HCT116 (cell line): Measurements from ENCODE around the gene S1PR1. TPM values are rescaled to one million over a fixed set of nuclear protein-coding genes. Genes with fewer than 3 reads are reported as not detected.

Source experiments
- ATAC-seq: fragments of 200-7000 bp; cut with Tn5 transposase; 2 replicates; pipeline ENCODE4 v1.9.1; 2020; ENCODE audit warnings: mild to moderate bottlenecking, moderate library complexity
- BruUV-seq: library from RNA; stranded (reverse); fragments of 400-500 nt; replicated peaks from 2 replicates; lab custom pipeline; 2021; lab: Mats Ljungman, UMichigan
- CTCF ChIA-PET: fragments of 300-600 bp; sonication (Branson Sonifier 250); formaldehyde crosslinking; loops from one replicate; lab custom pipeline; 2021; ENCODE audit warnings: antibody characterized with exemption; lab: Charles Lee
- POLR2A ChIA-PET: fragments of 300-600, 350-600 bp; sonication (Branson Sonifier 250); formaldehyde crosslinking; loops from one replicate; lab custom pipeline; 2021; ENCODE audit warnings: antibody characterized with exemption; lab: Charles Lee
- RAD21 ChIA-PET, 2 experiments: fragments of 300-600 bp; sonication (Branson Sonifier 250); formaldehyde crosslinking; loops; one replicate each; lab custom pipeline; 2023; ENCODE audit warnings: low total read pairs in 2 of 2; ENCODE audit not compliant: uncharacterized antibody in 2 of 2, unreplicated experiment in 2 of 2, low non-redundant PET in 1 of 2; lab: Charles Lee
- DNase-seq: peaks from one replicate; pipeline ENCODE4 v3.0.0-alpha.2; 2010; ENCODE audit warnings: low read depth, low spot score
- H2AFZ ChIP-seq: fragments of 200-600 bp; shearing (Covaris generic), sonication (generic); 2 replicates; pipeline ENCODE4 v1.6.1; 2017; ENCODE audit warnings: low read depth, mixed run types, mixed read lengths, antibody characterized with exemption, low read length; ENCODE audit not compliant: poor library complexity, severe bottlenecking
- H3K27ac ChIP-seq: 2 replicates; pipeline ENCODE4 v1.5.1; 2012; ENCODE audit warnings: low read depth, low read length
- H3K27me3 ChIP-seq: fragments of 200-600 bp; sonication (generic); 2 replicates; pipeline ENCODE4 v1.6.1; 2016; ENCODE audit warnings: mixed run types, low read length, mixed read lengths; ENCODE audit not compliant: insufficient read depth
- H3K36me3 ChIP-seq, 2 experiments: fragments of 200-500 bp in 1 of 2; fragments of 200-600 bp in 1 of 2; sonication (Bioruptor generic) in 1 of 2; sonication (generic) in 1 of 2; 2 replicates each; pipeline versions ENCODE4 v1.5.1 to v1.6.1; 2014 to 2016; ENCODE audit warnings: low read length in 2 of 2, inconsistent platforms in 1 of 2, mixed read lengths in 1 of 2, mixed run types in 1 of 2; ENCODE audit not compliant: insufficient read depth in 2 of 2, control insufficient read depth in 1 of 2
- H3K4me1 ChIP-seq, 2 experiments: fragments of 200-600 bp in 1 of 2; sonication (generic) in 1 of 2; 2 replicates each; pipeline versions ENCODE4 v1.5.1 to v1.6.1; 2012 to 2017; ENCODE audit warnings: low read length in 2 of 2, inconsistent platforms in 1 of 2, mild to moderate bottlenecking in 1 of 2, mixed read lengths in 1 of 2, mixed run types in 1 of 2, moderate library complexity in 1 of 2; ENCODE audit not compliant: insufficient read depth in 2 of 2, control insufficient read depth in 1 of 2
- H3K4me2 ChIP-seq: fragments of 200-600 bp; sonication (generic); 2 replicates; pipeline ENCODE4 v1.6.1; 2017; ENCODE audit warnings: mixed run types, low read length, mixed read lengths
- H3K4me3 ChIP-seq, 2 experiments: fragments of 200-600 bp in 1 of 2; sonication (generic) in 1 of 2; replicated peaks in 1 of 2; 2 replicates each; pipeline ENCODE4 v1.5.1; 2011 to 2016; ENCODE audit warnings: low read length in 2 of 2, control low read depth in 1 of 2, low read depth in 1 of 2, mild to moderate bottlenecking in 1 of 2, mixed read lengths in 1 of 2, mixed run types in 1 of 2
- H3K79me2 ChIP-seq: fragments of 200-600 bp; sonication (generic); 2 replicates; pipeline ENCODE4 v1.6.1; 2017; ENCODE audit warnings: mild to moderate bottlenecking, mixed run types, low read length, moderate library complexity, mixed read lengths; ENCODE audit not compliant: insufficient read depth
- H3K9ac ChIP-seq: fragments of 200-600 bp; sonication (generic); 2 replicates; pipeline ENCODE4 v1.6.1; 2016; ENCODE audit warnings: low read length, mixed read lengths
- H3K9me2 ChIP-seq: fragments of 200-600 bp; sonication (generic), shearing (Covaris generic); 2 replicates; pipeline ENCODE4 v1.6.1; 2017; ENCODE audit warnings: mixed run types, mild to moderate bottlenecking, moderate library complexity; ENCODE audit not compliant: insufficient read depth
- H3K9me3 ChIP-seq, 2 experiments: fragments of 200-500 bp in 1 of 2; fragments of 200-600 bp in 1 of 2; sonication (Bioruptor generic) in 1 of 2; sonication (generic) in 1 of 2; 2 replicates each; pipeline ENCODE4 v1.6.1; 2014 to 2017; ENCODE audit warnings: low read length in 2 of 2, mixed read lengths in 2 of 2, inconsistent platforms in 1 of 2, low read depth in 1 of 2, mild to moderate bottlenecking in 1 of 2, mixed run types in 1 of 2, moderate library complexity in 1 of 2; ENCODE audit not compliant: control insufficient read depth in 1 of 2, insufficient read depth in 1 of 2
- H4K20me1 ChIP-seq: fragments of 200-600 bp; sonication (generic), shearing (Covaris generic); 2 replicates; pipeline ENCODE4 v1.6.1; 2017; ENCODE audit warnings: mixed run types, mild to moderate bottlenecking, moderate library complexity; ENCODE audit not compliant: insufficient read depth
- CBX3 ChIP-seq: IDR thresholded peaks from 2 replicates; pipeline ENCODE4 v1.6.1; 2012; ENCODE audit warnings: low read depth
- CEBPB ChIP-seq: IDR thresholded peaks from 2 replicates; pipeline ENCODE4 v1.6.1; 2012; ENCODE audit warnings: low read depth
- EGR1 ChIP-seq: IDR thresholded peaks from 2 replicates; pipeline ENCODE4 v1.6.1; 2012; ENCODE audit warnings: low read depth
- EZH2 ChIP-seq: fragments of 200-600 bp; sonication (generic); IDR thresholded peaks from 2 replicates; pipeline ENCODE4 v1.6.1; 2017; ENCODE audit warnings: antibody characterized with exemption, mixed run types
- EZH2phosphoT487 ChIP-seq: fragments of 200-600 bp; IDR thresholded peaks from 2 replicates; pipeline ENCODE4 v1.6.1; 2018; ENCODE audit warnings: antibody characterized with exemption, borderline replicate concordance
- FOSL1 ChIP-seq: IDR thresholded peaks from 2 replicates; pipeline ENCODE4 v1.6.1; 2012; ENCODE audit warnings: low read depth
- POLR2A ChIP-seq: IDR thresholded peaks from 2 replicates; pipeline ENCODE4 v1.7.0; 2011; ENCODE audit warnings: borderline replicate concordance; ENCODE audit not compliant: insufficient read depth, insufficient read length; ENCODE audit errors: extremely low read depth
- RAD21 ChIP-seq: IDR thresholded peaks from 2 replicates; pipeline ENCODE4 v1.6.1; 2012; ENCODE audit warnings: low read depth, mild to moderate bottlenecking
- SP1 ChIP-seq: IDR thresholded peaks from 2 replicates; pipeline ENCODE4 v1.6.1; 2012; ENCODE audit warnings: low read depth
- SRF ChIP-seq: IDR thresholded peaks from 2 replicates; pipeline ENCODE4 v1.6.1; 2012; ENCODE audit warnings: low read depth
- ZFX ChIP-seq: fragments of 450-650 bp; IDR thresholded peaks from 2 replicates; pipeline ENCODE4 v1.6.1; 2017
- ZNF274 ChIP-seq: fragments of 200-500 bp; sonication (Bioruptor generic); IDR thresholded peaks from 2 replicates; pipeline ENCODE4 v1.6.1; 2014; ENCODE audit warnings: mild to moderate bottlenecking, low read depth, low read length, inconsistent platforms
- intact Hi-C: fragments of 100-400 bp; cut with micrococcal nuclease; formaldehyde crosslinking; loops from 2 replicates; pipeline ENCODE4 v1.10.0; 2022
- total RNA-seq: library from RNA; stranded (reverse); gene quantifications from one replicate; pipeline ENCODE4 v1.2.1, GENCODE V29; 2021; ENCODE audit not compliant: unreplicated experiment
- TF ChIP-seq, protein P1 (sequence below): IDR thresholded peaks from 2 replicates; pipeline ENCODE4 v1.6.1; 2012
- TF ChIP-seq, protein P2 (sequence below): IDR thresholded peaks from 2 replicates; pipeline ENCODE4 v1.6.1; 2012
- TF ChIP-seq, protein P3 (sequence below): IDR thresholded peaks from 2 replicates; pipeline ENCODE4 v1.6.1; 2011; ENCODE audit warnings: mild to moderate bottlenecking, low read length, moderate library complexity; ENCODE audit not compliant: insufficient replicate concordance; ENCODE audit errors: extremely low read depth
- TF ChIP-seq, protein P4 (sequence below): IDR thresholded peaks from 2 replicates; pipeline ENCODE4 v1.6.1; 2012; ENCODE audit warnings: low read depth

S1PR1 gene
- total RNA-seq, 1 experiment from 2014 or later, result 0.61 TPM

DNA sequence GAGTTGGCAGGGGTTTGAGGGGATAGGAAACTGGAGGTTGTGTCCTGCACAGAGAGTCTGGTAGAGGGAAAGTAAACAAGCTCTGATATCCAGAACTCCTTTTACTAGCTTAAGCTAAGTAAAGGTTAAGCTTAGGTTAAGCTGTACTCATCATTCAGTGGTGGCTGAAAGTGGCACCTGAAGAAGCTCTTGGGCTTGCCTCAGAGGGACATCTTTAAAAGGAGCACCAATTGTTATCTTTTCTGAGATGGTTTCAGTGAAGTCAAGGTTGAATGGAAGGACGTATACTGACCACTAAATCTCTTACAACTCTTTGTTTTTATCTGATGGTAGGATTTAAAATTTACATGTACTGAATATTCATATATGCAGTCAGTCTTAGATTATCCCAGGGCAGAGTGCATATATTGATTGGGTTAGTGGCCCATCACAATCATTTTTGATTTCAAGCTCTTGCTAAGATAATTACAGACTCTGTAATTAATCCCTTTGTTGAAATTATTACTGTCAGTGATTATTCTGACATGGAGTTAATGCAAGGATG is 43.3 kb downstream of the S1PR1 start:
- BruUV-seq, result no TSS peak
- no peak overlapping the region for H3K4me3 ChIP-seq
- RAD21 ChIA-PET, result interaction anchor here in 1 of 2 experiments (0.7 kb wide), 1 partner anchor 75 kb away, joined by 3 read pairs; no protein-coding TSS in a partner anchor

More for the DNA sequence above, 43.3 kb downstream of the S1PR1 start:
- DNase-seq (no peak), ATAC-seq (no peak)
- peaks cover 9% of the 10 kb centered on the region; the same call in 1 of the 2 replicates for H3K27me3 ChIP-seq
- H3K79me2 ChIP-seq, result no peaks in the 10 kb centered on the region
- H3K36me3 ChIP-seq, result no peaks in the 10 kb centered on the region
- no peak overlapping the region for H3K9ac ChIP-seq
- no peak for TF ChIP-seq EZH2phosphoT487
- no peak for TF ChIP-seq ZFX
- no peak for TF ChIP-seq RAD21
- no peak for TF ChIP-seq EZH2
- TF ChIP-seq, protein P1, sequence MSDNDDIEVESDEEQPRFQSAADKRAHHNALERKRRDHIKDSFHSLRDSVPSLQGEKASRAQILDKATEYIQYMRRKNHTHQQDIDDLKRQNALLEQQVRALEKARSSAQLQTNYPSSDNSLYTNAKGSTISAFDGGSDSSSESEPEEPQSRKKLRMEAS, result no peak
- TF ChIP-seq, protein P2, sequence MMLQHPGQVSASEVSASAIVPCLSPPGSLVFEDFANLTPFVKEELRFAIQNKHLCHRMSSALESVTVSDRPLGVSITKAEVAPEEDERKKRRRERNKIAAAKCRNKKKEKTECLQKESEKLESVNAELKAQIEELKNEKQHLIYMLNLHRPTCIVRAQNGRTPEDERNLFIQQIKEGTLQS, result no peak
- TF ChIP-seq, protein P3, sequence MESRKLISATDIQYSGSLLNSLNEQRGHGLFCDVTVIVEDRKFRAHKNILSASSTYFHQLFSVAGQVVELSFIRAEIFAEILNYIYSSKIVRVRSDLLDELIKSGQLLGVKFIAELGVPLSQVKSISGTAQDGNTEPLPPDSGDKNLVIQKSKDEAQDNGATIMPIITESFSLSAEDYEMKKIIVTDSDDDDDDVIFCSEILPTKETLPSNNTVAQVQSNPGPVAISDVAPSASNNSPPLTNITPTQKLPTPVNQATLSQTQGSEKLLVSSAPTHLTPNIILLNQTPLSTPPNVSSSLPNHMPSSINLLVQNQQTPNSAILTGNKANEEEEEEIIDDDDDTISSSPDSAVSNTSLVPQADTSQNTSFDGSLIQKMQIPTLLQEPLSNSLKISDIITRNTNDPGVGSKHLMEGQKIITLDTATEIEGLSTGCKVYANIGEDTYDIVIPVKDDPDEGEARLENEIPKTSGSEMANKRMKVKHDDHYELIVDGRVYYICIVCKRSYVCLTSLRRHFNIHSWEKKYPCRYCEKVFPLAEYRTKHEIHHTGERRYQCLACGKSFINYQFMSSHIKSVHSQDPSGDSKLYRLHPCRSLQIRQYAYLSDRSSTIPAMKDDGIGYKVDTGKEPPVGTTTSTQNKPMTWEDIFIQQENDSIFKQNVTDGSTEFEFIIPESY, result no peak
- no peak for TF ChIP-seq SP1
- no peak for TF ChIP-seq CBX3
- TF ChIP-seq CEBPB, result no peak
- no peak for TF ChIP-seq POLR2A
- TF ChIP-seq EGR1, result no peak
- no peak for TF ChIP-seq ZNF274
- TF ChIP-seq FOSL1, result no peak
- no peak for TF ChIP-seq SRF
- TF ChIP-seq, protein P4, sequence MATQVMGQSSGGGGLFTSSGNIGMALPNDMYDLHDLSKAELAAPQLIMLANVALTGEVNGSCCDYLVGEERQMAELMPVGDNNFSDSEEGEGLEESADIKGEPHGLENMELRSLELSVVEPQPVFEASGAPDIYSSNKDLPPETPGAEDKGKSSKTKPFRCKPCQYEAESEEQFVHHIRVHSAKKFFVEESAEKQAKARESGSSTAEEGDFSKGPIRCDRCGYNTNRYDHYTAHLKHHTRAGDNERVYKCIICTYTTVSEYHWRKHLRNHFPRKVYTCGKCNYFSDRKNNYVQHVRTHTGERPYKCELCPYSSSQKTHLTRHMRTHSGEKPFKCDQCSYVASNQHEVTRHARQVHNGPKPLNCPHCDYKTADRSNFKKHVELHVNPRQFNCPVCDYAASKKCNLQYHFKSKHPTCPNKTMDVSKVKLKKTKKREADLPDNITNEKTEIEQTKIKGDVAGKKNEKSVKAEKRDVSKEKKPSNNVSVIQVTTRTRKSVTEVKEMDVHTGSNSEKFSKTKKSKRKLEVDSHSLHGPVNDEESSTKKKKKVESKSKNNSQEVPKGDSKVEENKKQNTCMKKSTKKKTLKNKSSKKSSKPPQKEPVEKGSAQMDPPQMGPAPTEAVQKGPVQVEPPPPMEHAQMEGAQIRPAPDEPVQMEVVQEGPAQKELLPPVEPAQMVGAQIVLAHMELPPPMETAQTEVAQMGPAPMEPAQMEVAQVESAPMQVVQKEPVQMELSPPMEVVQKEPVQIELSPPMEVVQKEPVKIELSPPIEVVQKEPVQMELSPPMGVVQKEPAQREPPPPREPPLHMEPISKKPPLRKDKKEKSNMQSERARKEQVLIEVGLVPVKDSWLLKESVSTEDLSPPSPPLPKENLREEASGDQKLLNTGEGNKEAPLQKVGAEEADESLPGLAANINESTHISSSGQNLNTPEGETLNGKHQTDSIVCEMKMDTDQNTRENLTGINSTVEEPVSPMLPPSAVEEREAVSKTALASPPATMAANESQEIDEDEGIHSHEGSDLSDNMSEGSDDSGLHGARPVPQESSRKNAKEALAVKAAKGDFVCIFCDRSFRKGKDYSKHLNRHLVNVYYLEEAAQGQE, result no peak
- H3K4me1 ChIP-seq, result no peaks in the 10 kb centered on the region
- CTCF ChIA-PET, result interaction anchor here (2.6 kb wide), 1 partner anchor 9 kb away, joined by 11 read pairs; no protein-coding TSS in a partner anchor
- H2AFZ ChIP-seq, result no peak overlapping the region
- no peak overlapping the region for H3K27ac ChIP-seq
- no peaks in the 10 kb centered on the region for H4K20me1 ChIP-seq
- H3K9me3 ChIP-seq, result no peaks in the 10 kb centered on the region
- POLR2A ChIA-PET, result no interaction called here
- H3K4me2 ChIP-seq, result no peak overlapping the region
- intact Hi-C loops, result loop anchor here (10.0 kb wide), 1 partner anchor 255 kb away; the partner anchor contains the start of gene DPH5
- H3K9me2 ChIP-seq, result no peaks in the 10 kb centered on the region
